T-helper 1 cell treated with Interleukin-12 subunit alpha and Interleukin-12 subunit beta and Interleukin-4 antibody, amounts not matched to agents 30 μg/mL and 1 μg/mL, for 36 hours (primary cell): ENCODE results near the gene AJM1.
A peak's percentile ranks its signal among the peaks of the same experiment; 100 is the strongest.
"Not testable (repeated sequence)": the region's sequence is repeated elsewhere in the genome, so short reads cannot be mapped to it uniquely, and the experiment has no call there.

ENCODE experiments used
- H3K27ac Mint-ChIP-seq: one replicate; pipeline ENCODE4 v1.8.0; 2021; ENCODE audit warnings: mild to moderate bottlenecking, mixed read lengths
- H3K27me3 Mint-ChIP-seq: one replicate; pipeline ENCODE4 v1.8.0; 2021; ENCODE audit warnings: low read depth, mixed read lengths
- H3K36me3 Mint-ChIP-seq: one replicate; pipeline ENCODE4 v1.8.0; 2021; ENCODE audit warnings: low read depth, mixed read lengths
- H3K4me1 Mint-ChIP-seq: one replicate; pipeline ENCODE4 v1.8.0; 2021; ENCODE audit warnings: low read depth, mixed read lengths
- H3K4me3 Mint-ChIP-seq: one replicate; pipeline ENCODE4 v1.8.0; 2021; ENCODE audit warnings: mild to moderate bottlenecking, moderate library complexity, mixed read lengths
- H3K9me3 Mint-ChIP-seq: one replicate; pipeline ENCODE4 v1.8.0; 2021; ENCODE audit warnings: mixed read lengths

Gene AJM1

GRCh38 chr9:136835162-136835931, 6.9 kb upstream of the AJM1 start:
- Mint-ChIP-seq H3K27me3 (no peaks in the 10 kb centered on the region), H3K27ac (no peak overlapping the region), H3K4me1 (peaks cover 3% of the 10 kb centered on the region), H3K9me3 (no peaks in the 10 kb centered on the region), H3K36me3 (peaks cover 9% of the 10 kb centered on the region), H3K4me3 (no peak overlapping the region)

DNA sequence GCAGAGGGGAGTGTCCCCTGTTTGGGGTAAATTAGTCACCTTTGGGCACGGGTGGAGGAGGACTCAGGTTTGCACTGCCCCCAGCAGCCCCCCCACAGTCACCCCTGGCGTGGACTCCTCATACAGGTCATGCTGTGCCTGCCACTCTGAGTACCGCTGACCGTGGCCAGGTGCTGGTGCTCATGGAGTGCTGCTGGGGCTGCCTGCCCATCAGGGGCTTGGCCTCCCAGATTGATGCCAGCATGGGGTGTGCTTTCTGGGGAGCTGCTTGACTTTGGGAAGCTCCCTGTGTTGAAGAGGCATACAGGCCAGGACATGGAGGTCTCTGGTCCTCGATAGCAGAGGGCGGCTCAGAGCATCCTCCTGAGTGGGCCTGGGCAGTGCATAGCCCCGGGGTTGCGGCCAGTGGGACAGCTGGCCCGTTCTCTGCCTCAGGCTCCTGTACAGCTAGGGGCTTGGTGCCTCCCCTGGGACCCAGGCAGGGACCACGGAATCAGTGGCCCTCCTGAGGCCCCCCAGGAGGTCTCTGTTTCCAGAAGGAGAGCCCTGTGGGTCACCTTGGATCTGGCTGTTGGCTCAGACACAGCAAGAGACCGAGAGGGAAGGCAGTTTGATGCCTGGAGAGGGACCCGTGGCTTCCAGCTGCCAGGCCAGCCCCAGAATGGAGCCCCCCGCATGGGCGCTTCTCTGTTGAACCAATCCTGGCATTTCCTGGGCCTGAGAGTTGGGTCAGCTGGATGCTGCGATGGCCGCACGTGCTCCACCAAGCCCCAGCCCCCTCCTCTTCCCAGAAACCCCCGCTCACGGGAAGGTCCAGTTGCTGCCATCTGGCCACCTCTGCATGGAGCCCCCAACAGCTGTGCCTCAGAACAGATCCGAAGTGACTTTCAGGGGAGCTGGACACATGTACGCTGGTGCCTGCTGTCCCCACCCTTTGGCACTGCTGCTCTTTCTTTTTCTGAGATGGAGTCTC, 6.1 kb upstream of the AJM1 start:
- Mint-ChIP-seq H3K27me3 (no peaks in the 10 kb centered on the region), H3K4me3 (no peak overlapping the region), H3K9me3 (no peaks in the 10 kb centered on the region), H3K27ac (no peak overlapping the region), H3K36me3 (peaks cover 9% of the 10 kb centered on the region), H3K4me1 (peaks cover 3% of the 10 kb centered on the region)

GRCh38 chr9:136837146-136837855, 5.0 kb upstream of the AJM1 start:
- peaks cover 7% of the 10 kb centered on the region for H3K36me3 Mint-ChIP-seq
- no peaks in the 10 kb centered on the region for H3K27me3 Mint-ChIP-seq
- no peaks in the 10 kb centered on the region for H3K9me3 Mint-ChIP-seq
- no peak overlapping the region for H3K4me3 Mint-ChIP-seq
- no peak overlapping the region for H3K27ac Mint-ChIP-seq
- H3K4me1 Mint-ChIP-seq, result peaks cover 5% of the 10 kb centered on the region

DNA sequence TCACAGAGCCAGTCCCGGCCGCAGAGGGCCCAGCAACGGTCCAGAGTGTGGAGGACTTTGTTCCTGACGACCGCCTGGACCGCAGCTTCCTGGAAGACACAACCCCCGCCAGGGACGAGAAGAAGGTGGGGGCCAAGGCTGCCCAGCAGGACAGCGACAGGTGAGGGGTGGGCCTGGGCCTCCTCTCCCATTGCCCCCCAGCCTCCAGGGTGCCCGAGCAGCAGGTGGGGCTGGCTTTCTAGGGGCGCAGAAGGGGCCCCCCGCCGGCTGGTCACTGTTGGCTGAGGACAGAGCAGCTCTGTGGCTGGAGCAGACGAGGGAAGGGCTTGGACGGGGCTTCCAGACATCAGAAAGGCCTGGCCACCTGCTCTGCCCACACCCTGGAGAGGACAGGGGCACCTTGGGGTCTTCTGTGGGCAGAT, 4.4 kb upstream of the AJM1 start:
- not testable (repeated sequence) for H3K27ac Mint-ChIP-seq, H3K4me3 Mint-ChIP-seq, H3K9me3 Mint-ChIP-seq, H3K4me1 Mint-ChIP-seq, H3K27me3 Mint-ChIP-seq, H3K36me3 Mint-ChIP-seq

DNA sequence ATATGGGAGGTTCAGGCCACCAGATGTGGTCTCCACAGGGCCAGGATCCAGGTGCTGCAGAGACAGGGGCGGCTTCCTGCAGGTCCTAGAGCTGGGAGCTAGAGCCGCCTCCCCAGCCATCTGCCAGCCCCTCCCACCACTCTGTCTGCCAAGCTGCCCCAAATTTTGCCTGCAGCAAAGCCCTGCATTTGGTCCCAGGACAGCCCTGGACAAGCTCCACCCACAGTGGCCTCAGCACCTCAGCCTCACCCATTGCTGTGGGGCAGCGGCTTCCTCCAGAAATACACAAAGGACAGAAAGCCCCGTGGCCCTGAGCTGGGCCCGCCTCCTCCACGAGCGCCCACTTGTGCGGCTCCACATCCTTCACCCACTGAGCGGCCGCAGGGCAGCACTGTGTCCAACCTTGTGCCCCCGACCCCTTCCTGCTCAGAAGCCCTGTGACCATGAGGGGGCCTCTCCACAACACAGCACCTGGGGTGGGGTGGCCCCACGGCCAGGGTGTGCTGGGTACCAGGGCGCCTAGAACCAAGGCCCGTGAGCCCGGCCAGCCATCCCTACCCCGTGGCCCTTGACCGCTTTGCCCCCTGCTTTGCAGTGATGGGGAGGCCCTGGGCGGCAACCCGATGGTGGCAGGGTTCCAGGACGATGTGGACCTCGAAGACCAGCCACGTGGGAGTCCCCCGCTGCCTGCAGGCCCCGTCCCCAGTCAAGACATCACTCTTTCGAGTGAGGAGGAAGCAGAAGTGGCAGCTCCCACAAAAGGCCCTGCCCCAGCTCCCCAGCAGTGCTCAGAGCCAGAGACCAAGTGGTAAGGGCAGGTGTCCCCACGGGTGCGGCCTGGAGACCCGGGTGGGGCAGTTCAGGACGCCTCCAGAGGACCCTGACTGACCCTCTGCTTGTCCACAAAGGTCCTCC, 3.7 kb upstream of the AJM1 start:
- no peak overlapping the region for H3K27ac Mint-ChIP-seq
- H3K4me1 Mint-ChIP-seq, result peaks cover 5% of the 10 kb centered on the region
- H3K36me3 Mint-ChIP-seq, result peaks cover 7% of the 10 kb centered on the region
- no peaks in the 10 kb centered on the region for H3K27me3 Mint-ChIP-seq
- no peaks in the 10 kb centered on the region for H3K9me3 Mint-ChIP-seq
- H3K4me3 Mint-ChIP-seq, result no peak overlapping the region

DNA sequence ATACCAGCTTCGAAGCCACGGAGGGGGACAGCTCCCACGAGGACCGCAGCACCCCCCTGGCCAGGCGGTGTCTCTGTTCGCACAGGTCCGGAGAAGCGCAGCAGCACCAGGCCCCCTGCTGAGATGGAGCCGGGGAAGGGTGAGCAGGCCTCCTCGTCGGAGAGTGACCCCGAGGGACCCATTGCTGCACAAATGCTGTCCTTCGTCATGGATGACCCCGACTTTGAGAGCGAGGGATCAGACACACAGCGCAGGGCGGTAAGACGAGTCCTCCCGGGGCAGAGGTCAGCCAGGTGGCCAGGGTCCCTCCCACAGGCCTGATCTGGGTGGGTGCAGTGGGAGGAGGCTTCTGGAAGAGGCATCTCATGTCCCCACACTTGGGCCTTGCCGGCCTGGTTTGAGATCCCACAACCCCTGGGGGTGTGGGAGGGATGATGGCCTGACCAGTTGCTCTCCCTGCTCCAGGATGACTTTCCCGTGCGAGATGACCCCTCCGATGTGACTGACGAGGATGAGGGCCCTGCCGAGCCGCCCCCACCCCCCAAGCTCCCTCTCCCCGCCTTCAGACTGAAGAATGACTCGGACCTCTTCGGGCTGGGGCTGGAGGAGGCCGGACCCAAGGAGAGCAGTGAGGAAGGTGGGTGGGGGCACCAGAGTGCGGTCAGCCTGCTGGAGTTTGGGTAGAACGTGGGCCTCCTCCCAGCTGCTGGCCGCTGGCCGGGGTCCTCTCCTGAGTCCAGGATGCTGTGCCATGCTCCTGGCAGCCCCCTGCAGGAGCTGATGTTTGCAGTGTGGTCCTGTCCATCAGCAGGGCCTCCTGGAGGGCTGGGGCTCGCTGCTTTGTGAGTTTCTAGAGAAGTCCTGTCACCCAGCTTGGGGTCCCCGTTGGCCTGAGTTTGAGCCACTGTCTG, 2.8 kb upstream of the AJM1 start:
- Mint-ChIP-seq H3K27ac (no peak overlapping the region), H3K9me3 (no peaks in the 10 kb centered on the region), H3K27me3 (no peaks in the 10 kb centered on the region), H3K4me3 (peak overlapping the region; percentile 31), H3K4me1 (peaks cover 5% of the 10 kb centered on the region), H3K36me3 (peaks cover 3% of the 10 kb centered on the region)

- Mint-ChIP-seq H3K9me3 (no peaks in the 10 kb centered on the region), H3K27ac (peak overlapping the region; percentile 71), H3K4me3 (peak overlapping the region; percentile 31), H3K36me3 (peaks cover 3% of the 10 kb centered on the region), H3K4me1 (peaks cover 5% of the 10 kb centered on the region), H3K27me3 (peaks cover 2% of the 10 kb centered on the region)
Measured at GRCh38 chr9:136840140-136840876, 2.0 kb upstream of the AJM1 start.

DNA sequence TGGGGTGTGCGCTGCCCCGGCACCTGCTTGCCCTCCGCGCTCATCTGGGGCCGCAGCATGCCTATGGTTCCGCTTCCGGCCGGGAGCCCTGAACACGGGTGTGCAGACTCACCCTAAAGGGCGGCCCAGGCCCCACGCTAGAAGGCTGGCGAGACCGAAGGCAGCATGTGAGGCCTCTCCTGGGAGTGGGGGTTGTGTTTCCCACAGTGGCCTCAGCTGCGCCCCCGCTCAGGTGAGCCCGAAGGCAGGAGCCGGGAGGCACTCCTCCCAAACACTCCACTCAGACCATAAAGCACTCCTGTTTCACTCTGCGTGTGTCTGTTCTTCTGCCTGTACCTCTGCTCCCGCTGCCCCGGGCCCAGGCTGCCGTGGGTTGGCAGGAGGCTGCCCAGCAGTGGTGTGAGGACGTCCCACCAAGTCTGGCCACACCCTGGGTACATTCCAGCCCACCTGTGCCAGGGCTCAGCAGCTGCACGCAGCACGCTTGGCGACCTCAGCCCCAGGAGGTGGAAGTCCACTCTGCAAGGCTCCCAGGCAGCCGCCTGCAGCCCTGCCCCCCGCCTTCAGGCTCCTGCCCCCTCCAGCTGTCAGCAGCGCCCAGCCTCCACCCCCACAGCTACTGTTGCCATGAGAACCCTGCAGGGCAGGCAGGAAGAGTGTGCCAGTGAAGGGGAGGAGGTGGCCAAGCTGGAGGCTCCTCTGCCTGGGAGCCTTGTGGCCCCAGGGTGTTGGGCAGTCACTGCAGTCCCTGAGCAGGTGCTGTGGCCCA, 1.2 kb upstream of the AJM1 start:
- Mint-ChIP-seq H3K4me1 (peaks cover 5% of the 10 kb centered on the region), H3K4me3 (no peak overlapping the region), H3K36me3 (peaks cover 3% of the 10 kb centered on the region), H3K27me3 (peaks cover 3% of the 10 kb centered on the region), H3K9me3 (no peaks in the 10 kb centered on the region), H3K27ac (no peak overlapping the region)

- H3K4me1 Mint-ChIP-seq, H3K9me3 Mint-ChIP-seq, H3K27me3 Mint-ChIP-seq, H3K36me3 Mint-ChIP-seq: not testable (repeated sequence)
- Mint-ChIP-seq H3K27ac (peak overlapping the region; percentile 78), H3K4me3 (peak overlapping the region; percentile 80)
Measured at GRCh38 chr9:136841646-136842379, 465 bp upstream of the AJM1 start.

DNA sequence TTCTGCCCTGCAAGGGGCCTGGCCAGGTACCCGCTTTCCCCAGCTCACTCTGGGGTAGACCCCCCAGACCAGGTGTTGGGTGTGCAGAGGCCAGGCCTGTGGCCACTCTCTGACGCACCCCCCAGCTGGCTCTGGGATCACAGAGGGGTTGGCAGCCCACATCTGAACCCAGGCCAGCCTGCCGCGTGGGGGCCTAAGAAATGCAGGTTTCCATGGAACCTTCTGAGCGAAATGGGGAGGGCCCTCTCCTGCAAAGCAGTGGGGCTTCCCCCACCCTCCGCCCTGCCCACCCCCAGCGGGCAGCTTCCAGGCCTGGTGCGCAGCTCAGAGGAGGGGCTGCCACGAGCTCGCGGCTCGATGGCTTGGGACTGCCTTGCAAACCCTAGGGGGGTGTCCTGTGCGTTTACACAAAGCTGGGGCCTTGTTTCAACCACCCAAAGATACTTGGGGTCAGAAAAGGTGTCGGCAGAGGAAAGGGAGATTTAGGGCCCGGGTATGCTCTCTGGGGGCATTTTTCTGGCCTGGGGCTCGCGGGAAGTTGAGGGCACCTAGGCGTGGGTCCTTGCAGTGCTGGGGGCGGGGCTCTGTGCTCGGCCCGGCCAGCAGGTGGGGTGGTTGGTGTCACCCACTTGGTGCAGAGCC, 1.0 kb downstream of the AJM1 start:
- H3K36me3 Mint-ChIP-seq, H3K9me3 Mint-ChIP-seq: not testable (repeated sequence)
- Mint-ChIP-seq H3K4me1 (peaks cover 10% of the 10 kb centered on the region), H3K27ac (peak overlapping the region; percentile 50), H3K27me3 (peaks cover 10% of the 10 kb centered on the region), H3K4me3 (peak overlapping the region; percentile 48)
